DMS153 (cell line): ENCODE measurements around the gene CAMKMT.
"Not testable (repeated sequence)": the region's sequence is repeated elsewhere in the genome, so short reads cannot be mapped to it uniquely, and the experiment has no call there.

Source experiments
- DNase-seq: peaks from one replicate; lab custom pipeline; 2025; lab: John Stamatoyannopoulos, UW

The CAMKMT gene

GRCh38 chr2:44505664-44506063, 143.9 kb downstream of the CAMKMT start:
- not testable (repeated sequence) for DNase-seq

- DNase-seq = no peak
These were observed 148.5 kb downstream of the CAMKMT start for GRCh38 chr2:44510246-44510645.

GRCh38 chr2:44515416-44515815, 153.7 kb downstream of the CAMKMT start:
- DNase-seq = no peak

- no peak for DNase-seq
These were observed 157.3 kb downstream of the CAMKMT start for GRCh38 chr2:44519026-44519425.

- no peak for DNase-seq
These were observed 161.1 kb downstream of the CAMKMT start for GRCh38 chr2:44522846-44523245.

- DNase-seq = no peak
These were observed 162.7 kb downstream of the CAMKMT start for GRCh38 chr2:44524347-44524926.

GRCh38 chr2:44526352-44526751, 164.6 kb downstream of the CAMKMT start:
- DNase-seq = no peak

- DNase-seq = no peak
These were observed 166.8 kb downstream of the CAMKMT start for GRCh38 chr2:44528595-44528994.

GRCh38 chr2:44529448-44529847, 167.7 kb downstream of the CAMKMT start:
- DNase-seq = no peak

GRCh38 chr2:44531289-44531688, 169.5 kb downstream of the CAMKMT start:
- DNase-seq = no peak

GRCh38 chr2:44532031-44532430, 170.3 kb downstream of the CAMKMT start:
- no peak for DNase-seq

- DNase-seq = no peak
These were observed 171.8 kb downstream of the CAMKMT start for GRCh38 chr2:44533508-44533907.

GRCh38 chr2:44535376-44535775, 173.6 kb downstream of the CAMKMT start:
- no peak for DNase-seq

- DNase-seq = no peak
These were observed 175.5 kb downstream of the CAMKMT start for GRCh38 chr2:44537264-44537663.

GRCh38 chr2:44542520-44542919, 180.8 kb downstream of the CAMKMT start:
- no peak for DNase-seq

GRCh38 chr2:44543773-44544725, 182.3 kb downstream of the CAMKMT start:
- peak; percentile 58 for DNase-seq

GRCh38 chr2:44545005-44545404, 183.3 kb downstream of the CAMKMT start:
- DNase-seq = no peak

GRCh38 chr2:44546459-44547127, 184.8 kb downstream of the CAMKMT start:
- DNase-seq = no peak

GRCh38 chr2:44547718-44548117, 186.0 kb downstream of the CAMKMT start:
- DNase-seq = no peak

GRCh38 chr2:44548221-44549098, 186.7 kb downstream of the CAMKMT start:
- DNase-seq = no peak

- DNase-seq = no peak
These were observed 187.3 kb downstream of the CAMKMT start for GRCh38 chr2:44549099-44549471.

- DNase-seq = no peak
These were observed 188.1 kb downstream of the CAMKMT start for GRCh38 chr2:44549856-44550255.
